HepG2 (cell line): ENCODE data around the gene DNAJC12. TPM values are rescaled to one million over a fixed set of nuclear protein-coding genes. Genes with fewer than 3 reads are reported as not detected.

Experiments
- ATAC-seq: fragments of 200-7000 bp; cut with Tn5 transposase; 3 replicates; pipeline ENCODE4 v1.9.1; 2020; ENCODE audit warnings: mild to moderate bottlenecking, moderate library complexity
- BruUV-seq: library from RNA; stranded (reverse); fragments of 400-500 nt; replicated peaks from 2 replicates; lab custom pipeline; 2021; lab: Mats Ljungman, UMichigan
- CTCF ChIA-PET: fragments of 300-600 bp; formaldehyde crosslinking; extraction: SDS; loops from one replicate; lab custom pipeline; 2021; ENCODE audit warnings: low total read pairs, inconsistent platforms, low intra/inter-chr PET ratio; lab: Yijun Ruan, JAX
- POLR2A ChIA-PET: fragments of 350-600 bp; sonication (Branson Sonifier 250); formaldehyde crosslinking; loops from one replicate; lab custom pipeline; 2020; ENCODE audit warnings: antibody characterized with exemption, inconsistent platforms; lab: Yijun Ruan, JAX
- DNase-seq: peaks from one replicate; pipeline ENCODE4 v3.0.0-alpha.2; 2015; ENCODE audit warnings: low spot score
- FAIRE-seq: peaks from 3 replicates; lab custom pipeline; 2011; peaks lifted over from hg19 to GRCh38; lab: Jason Lieb, UNC
- H2AFZ ChIP-seq: one replicate; pipeline ENCODE4 v1.6.1; 2011; ENCODE audit warnings: low read length, inconsistent platforms
- H3K27ac ChIP-seq: fragments of 300-600 bp; 3 replicates; pipeline ENCODE4 v1.8.0; 2011; ENCODE audit warnings: mixed run types, mild to moderate bottlenecking, mixed read lengths, low read length, inconsistent platforms; ENCODE audit not compliant: insufficient read depth; ENCODE audit errors: extremely low read length
- H3K27me3 ChIP-seq, 2 experiments: fragments of 200-600 bp in 1 of 2; 2 replicates in 1 of 2; 3 replicates in 1 of 2; pipeline versions ENCODE4 v1.6.0 to v1.8.0; 2011; ENCODE audit warnings: low read length in 2 of 2, mild to moderate bottlenecking in 2 of 2, moderate library complexity in 2 of 2, inconsistent platforms in 1 of 2; ENCODE audit not compliant: insufficient read depth in 2 of 2, control insufficient read depth in 1 of 2
- H3K36me3 ChIP-seq, 2 experiments: fragments of 200-600 bp in 1 of 2; replicated peaks in 1 of 2; 2 replicates in 1 of 2; 3 replicates in 1 of 2; pipeline versions ENCODE4 v1.5.1 to v1.8.0; 2011; ENCODE audit warnings: low read length in 2 of 2, inconsistent platforms in 1 of 2; ENCODE audit not compliant: insufficient read depth in 2 of 2, control insufficient read depth in 1 of 2
- H3K4me1 ChIP-seq: 2 replicates; pipeline ENCODE4 v1.5.1; 2012; ENCODE audit warnings: low read length, inconsistent platforms; ENCODE audit not compliant: insufficient read depth
- H3K4me2 ChIP-seq: 2 replicates; pipeline ENCODE4 v1.6.0; 2011; ENCODE audit warnings: low read depth, low read length, inconsistent platforms
- H3K4me3 ChIP-seq, 3 experiments: fragments of 200-600 bp in 1 of 3; sonication (generic), shearing (Covaris generic) in 1 of 3; replicated peaks in 1 of 3; 2 replicates each; pipeline ENCODE4 v1.5.1; 2011 to 2016; ENCODE audit warnings: low read length in 3 of 3, inconsistent platforms in 2 of 3, low read depth in 2 of 3, mild to moderate bottlenecking in 2 of 3, control low read depth in 1 of 3, mixed read lengths in 1 of 3; ENCODE audit not compliant: insufficient read depth in 1 of 3
- H3K79me2 ChIP-seq: one replicate; pipeline ENCODE4 v1.6.1; 2011; ENCODE audit warnings: low read length, inconsistent platforms; ENCODE audit not compliant: insufficient read depth
- H3K9ac ChIP-seq: 2 replicates; pipeline ENCODE4 v1.6.0; 2011; ENCODE audit warnings: mild to moderate bottlenecking, low read depth, low read length, inconsistent platforms; ENCODE audit not compliant: insufficient read depth
- H3K9me3 ChIP-seq: 2 replicates; pipeline ENCODE4 v1.5.1; 2012; ENCODE audit warnings: mild to moderate bottlenecking, low read length
- H4K20me1 ChIP-seq: 2 replicates; pipeline ENCODE4 v1.6.0; 2011; ENCODE audit warnings: inconsistent platforms, mild to moderate bottlenecking, low read length, moderate library complexity; ENCODE audit not compliant: insufficient read depth
- AHR ChIP-seq: IDR thresholded peaks from 2 replicates; pipeline ENCODE4 v1.6.1; 2018; ENCODE audit warnings: missing genetic modification reagents, missing compliant biosample characterization
- ATM ChIP-seq: fragments of 450-650 bp; IDR thresholded peaks from 2 replicates; pipeline ENCODE4 v1.7.1; 2017; ENCODE audit warnings: mild to moderate bottlenecking, borderline replicate concordance
- BRD4 ChIP-seq: sonication (generic); formaldehyde crosslinking; IDR thresholded peaks from 2 replicates; pipeline ENCODE4 v1.4.0; 2020; ENCODE audit warnings: missing genetic modification reagents
- MAFK ChIP-seq, 2 experiments: IDR thresholded peaks in 1 of 2; conservative IDR thresholded peaks in 1 of 2; 2 replicates each; pipeline ENCODE4 v1.6.1; 2011; ENCODE audit warnings: improper control_type of control experiment in 2 of 2, low read length in 2 of 2
- MIER2 ChIP-seq: IDR thresholded peaks from 2 replicates; pipeline ENCODE4 v1.6.1; 2016; ENCODE audit warnings: missing biosample characterization, missing genetic modification reagents
- NCOR1 ChIP-seq: fragments of 200-600 bp; sonication (generic); IDR thresholded peaks from 2 replicates; pipeline ENCODE4 v1.7.0; 2017; ENCODE audit warnings: antibody characterized with exemption, low read length, borderline replicate concordance
- PHF5A ChIP-seq: IDR thresholded peaks from one replicate; pipeline ENCODE4 v1.6.1; 2018; ENCODE audit warnings: low read depth, missing genetic modification reagents; ENCODE audit not compliant: unreplicated experiment
- SOX5 ChIP-seq: IDR thresholded peaks from 2 replicates; pipeline ENCODE4 v1.6.1; 2016; ENCODE audit warnings: borderline replicate concordance
- ZFAT ChIP-seq: sonication (generic); formaldehyde crosslinking; conservative IDR thresholded peaks from 2 replicates; pipeline ENCODE4 v1.8.1; 2023; ENCODE audit warnings: missing genetic modification reagents, inconsistent platforms
- ZFP1 ChIP-seq: IDR thresholded peaks from 2 replicates; pipeline ENCODE4 v1.6.1; 2016
- ZGPAT ChIP-seq: IDR thresholded peaks from 2 replicates; pipeline ENCODE4 v1.6.1; 2016; ENCODE audit warnings: mild to moderate bottlenecking
- ZHX2 ChIP-seq, 2 experiments: sonication (generic) in 1 of 2; formaldehyde crosslinking in 1 of 2; IDR thresholded peaks; 2 replicates each; pipeline versions ENCODE4 v1.6.1 to v1.9.0; 2014 to 2022; ENCODE audit warnings: antibody characterized with exemption in 1 of 2, borderline replicate concordance in 1 of 2, inconsistent platforms in 1 of 2, low read depth in 1 of 2, missing genetic modification reagents in 1 of 2
- ZNF12 ChIP-seq: sonication (generic); formaldehyde crosslinking; IDR thresholded peaks from 2 replicates; pipeline ENCODE4 v1.5.0; 2020; ENCODE audit warnings: missing genetic modification reagents
- ZNF558 ChIP-seq: sonication (generic); formaldehyde crosslinking; IDR thresholded peaks from 2 replicates; pipeline ENCODE4 v1.9.0; 2022; ENCODE audit warnings: mild to moderate bottlenecking, missing genetic modification reagents, borderline replicate concordance
- ZNF639 ChIP-seq: conservative IDR thresholded peaks from 2 replicates; pipeline ENCODE4 v1.6.1; 2018; ENCODE audit warnings: missing genetic modification reagents
- ZSCAN30 ChIP-seq: sonication (generic); formaldehyde crosslinking; IDR thresholded peaks from 2 replicates; pipeline ENCODE4 v1.5.0; 2020; ENCODE audit warnings: mild to moderate bottlenecking, missing genetic modification reagents
- in situ Hi-C: cut with HindIII; loops from 2 replicates; pipeline ENCODE4 v1.10.0; 2017; ENCODE audit warnings: low pct_unique_long_range_greater_than_20kb; ENCODE audit not compliant: extremely low pct_ligation_motif_present
- intact Hi-C: fragments of 100-400 bp; cut with micrococcal nuclease; formaldehyde crosslinking; loops from one replicate; pipeline ENCODE4 v1.10.0; 2022; ENCODE audit not compliant: unreplicated experiment
- polyA plus RNA-seq, 8 experiments: library from polyadenylated mRNA; depleted of rRNA in 3 of 8; stranded (reverse) in 7 of 8; unstranded in 1 of 8; fragments of >200 nt; fragmentation: Illumina TruSeq in 4 of 8; extraction: Trizol in 4 of 8; gene quantifications; 2 replicates each; pipeline versions ENCODE4 v1.2.1 to v1.2.3, GENCODE V29; 2011 to 2016; ENCODE audit warnings: low read depth in 4 of 8, missing spikeins in 1 of 8, mixed read lengths in 1 of 8; ENCODE audit not compliant: insufficient read depth in 1 of 8
- total RNA-seq, 5 experiments: library from RNA; depleted of rRNA; stranded (reverse); fragments of >200 nt; fragmentation: Illumina TruSeq; extraction: Trizol; gene quantifications; 2 replicates each; pipeline ENCODE4 v1.2.3, GENCODE V29; 2016; ENCODE audit warnings: low read depth in 1 of 5

The DNAJC12 gene
- total and polyA plus RNA-seq, 2 of the 13 experiments (the other 11 are each of a cell fraction or from before 2014, with no cell fraction given), result 11.6 to 43.9 TPM

- ChIA-PET POLR2A (interaction anchor here (0.9 kb wide), 1 partner anchor 16 kb away, joined by 4 read pairs; no protein-coding TSS in a partner anchor), CTCF (no interaction called here)
- no peaks in the 10 kb centered on the region for H3K36me3 ChIP-seq
- TF ChIP-seq ZFAT (CRISPR knock-in tag) (no peak), ZGPAT (no peak), ZNF12 (CRISPR knock-in tag) (no peak), ZNF639 (no peak), BRD4 (CRISPR knock-in tag) (no peak), ZNF558 (CRISPR knock-in tag) (no peak), ZHX2 (IDR thresholded peaks at IDR 0.05; ENCODE audit: low read depth) (no peak), ZHX2 (CRISPR knock-in tag; IDR thresholded peaks at IDR 0.05; ENCODE audit: borderline replicate concordance) (no peak), SOX5 (no peak), PHF5A (CRISPR knock-in tag) (no peak), MIER2 (CRISPR knock-in tag) (no peak), ZFP1 (no peak), ZSCAN30 (CRISPR knock-in tag) (no peak), NCOR1 (no peak), MAFK (conservative IDR thresholded peaks at IDR 0.05 in 1 of 2, IDR thresholded peaks at IDR 0.05 in 1 of 2; ENCODE audit: low read length in 2 of 2) (no peak), ATM (no peak), AHR (CRISPR knock-in tag) (no peak)
- no peak overlapping the region for H2AFZ ChIP-seq
- no peaks in the 10 kb centered on the region for H3K79me2 ChIP-seq
- in situ Hi-C loops, result no loop called here
- BruUV-seq, result no TSS peak
- H3K27me3 ChIP-seq, result 0 out of 5 replicates have a peak, but pooled peaks cover 0 to 6% of the 10 kb centered on the region in 2 experiments
- H4K20me1 ChIP-seq, result no peaks in the 10 kb centered on the region
- no peak overlapping the region for H3K4me2 ChIP-seq
- FAIRE-seq, result no peak
- H3K4me3 ChIP-seq, result no peak overlapping the region
- ATAC-seq, result no peak
- DNase-seq, result no peak
- no peaks in the 10 kb centered on the region for H3K9me3 ChIP-seq
- no peak overlapping the region for H3K27ac ChIP-seq
- H3K9ac ChIP-seq, result no peak overlapping the region
- intact Hi-C loops, result no loop called here
- no peaks in the 10 kb centered on the region for H3K4me1 ChIP-seq
Measured at GRCh38 chr10:67772894-67773511, 65.0 kb downstream of the DNAJC12 start.
